Retinal pigment epithelial cell (primary cell): Measurements from ENCODE around the gene ANKRD24.

Source experiments
- DNase-seq: peaks from one replicate; pipeline ENCODE4 v3.0.0-alpha.2; 2010; ENCODE audit warnings: low read depth
- H3K4me3 ChIP-seq: 2 replicates; pipeline ENCODE4 v1.5.1; 2011; ENCODE audit warnings: mild to moderate bottlenecking, low read length, control low read depth, moderate library complexity
- TF ChIP-seq, protein P1 (sequence below): conservative IDR thresholded peaks from 2 replicates; pipeline ENCODE4 v1.5.1; 2011; ENCODE audit warnings: low read depth, low read length, control low read depth, inconsistent platforms

Gene ANKRD24

DNA sequence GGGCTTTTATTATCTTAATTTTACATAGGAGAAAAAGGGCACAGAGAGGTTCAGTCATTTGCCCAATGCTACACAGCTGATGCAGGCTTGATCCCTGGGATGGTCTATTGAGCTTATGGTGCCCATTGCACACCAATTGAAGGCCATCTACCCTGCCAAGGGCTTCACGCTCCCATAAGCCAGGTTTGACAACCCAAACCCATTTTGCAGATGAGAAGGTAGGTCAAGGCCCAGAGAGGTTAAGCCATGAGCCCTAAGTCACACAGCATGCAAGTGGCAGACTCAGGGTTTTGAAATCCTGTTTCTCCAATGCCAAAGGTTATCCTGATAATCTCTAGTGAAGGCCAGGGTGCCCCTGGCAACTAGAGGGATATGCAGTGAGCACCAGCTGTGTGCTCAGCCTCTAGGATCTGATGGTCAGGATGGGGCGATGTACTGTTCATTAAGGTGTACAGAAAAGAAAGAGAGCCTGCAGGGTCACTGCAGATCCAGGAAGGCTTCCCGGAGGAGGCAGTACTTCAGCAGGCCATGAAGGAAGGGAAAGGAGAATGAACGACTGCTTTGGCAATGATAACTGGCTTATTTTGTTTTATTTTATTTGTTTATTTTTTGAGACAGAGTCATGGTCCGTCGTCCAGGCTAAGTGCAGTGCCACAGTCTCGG lies 20.9 kb upstream of the ANKRD24 start:
- H3K4me3 ChIP-seq, result no peak overlapping the region
- TF ChIP-seq, protein P1, sequence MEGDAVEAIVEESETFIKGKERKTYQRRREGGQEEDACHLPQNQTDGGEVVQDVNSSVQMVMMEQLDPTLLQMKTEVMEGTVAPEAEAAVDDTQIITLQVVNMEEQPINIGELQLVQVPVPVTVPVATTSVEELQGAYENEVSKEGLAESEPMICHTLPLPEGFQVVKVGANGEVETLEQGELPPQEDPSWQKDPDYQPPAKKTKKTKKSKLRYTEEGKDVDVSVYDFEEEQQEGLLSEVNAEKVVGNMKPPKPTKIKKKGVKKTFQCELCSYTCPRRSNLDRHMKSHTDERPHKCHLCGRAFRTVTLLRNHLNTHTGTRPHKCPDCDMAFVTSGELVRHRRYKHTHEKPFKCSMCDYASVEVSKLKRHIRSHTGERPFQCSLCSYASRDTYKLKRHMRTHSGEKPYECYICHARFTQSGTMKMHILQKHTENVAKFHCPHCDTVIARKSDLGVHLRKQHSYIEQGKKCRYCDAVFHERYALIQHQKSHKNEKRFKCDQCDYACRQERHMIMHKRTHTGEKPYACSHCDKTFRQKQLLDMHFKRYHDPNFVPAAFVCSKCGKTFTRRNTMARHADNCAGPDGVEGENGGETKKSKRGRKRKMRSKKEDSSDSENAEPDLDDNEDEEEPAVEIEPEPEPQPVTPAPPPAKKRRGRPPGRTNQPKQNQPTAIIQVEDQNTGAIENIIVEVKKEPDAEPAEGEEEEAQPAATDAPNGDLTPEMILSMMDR, result no peak
- DNase-seq, result no peak

DNA sequence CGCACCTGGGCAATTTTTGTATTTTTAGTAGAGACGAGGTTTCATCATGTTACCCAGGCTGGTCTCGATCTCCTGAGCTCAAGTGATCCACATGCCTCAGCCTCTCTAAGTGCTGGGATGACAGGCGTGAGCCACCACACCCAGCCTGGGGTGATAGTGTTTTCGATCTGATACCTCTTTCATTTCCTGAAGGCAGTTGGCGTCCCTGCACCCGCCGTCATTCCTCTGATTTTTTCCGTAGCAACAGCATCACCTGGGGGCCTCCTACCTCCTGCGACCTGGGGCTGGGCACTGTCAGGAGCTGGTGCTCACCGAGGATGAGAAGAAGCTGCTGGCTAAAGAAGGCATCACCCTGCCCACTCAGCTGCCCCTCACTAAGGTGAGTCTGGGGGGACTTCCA lies 18.2 kb upstream of the ANKRD24 start:
- TF ChIP-seq, protein P1, result no peak
- no peak for DNase-seq

DNA sequence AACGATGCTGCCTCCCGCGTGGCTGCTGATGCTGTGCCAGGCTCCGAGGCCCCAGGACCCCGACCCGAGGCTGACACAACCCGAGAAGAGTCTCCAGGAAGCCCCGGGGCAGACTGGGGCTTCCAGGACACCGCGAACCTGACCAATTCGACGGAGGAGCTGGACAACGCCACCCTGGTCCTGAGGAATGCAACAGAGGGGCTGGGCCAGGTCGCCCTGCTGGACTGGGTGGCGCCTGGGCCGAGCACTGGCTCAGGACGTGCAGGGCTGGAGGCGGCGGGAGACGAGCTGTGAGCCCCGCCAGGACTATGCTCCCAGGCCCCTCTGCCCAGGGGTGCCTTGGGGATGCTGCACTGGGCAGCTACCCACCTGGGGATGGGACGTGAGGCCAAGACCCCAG lies 10.8 kb upstream of the ANKRD24 start:
- no peak overlapping the region for H3K4me3 ChIP-seq
- TF ChIP-seq, protein P1, result no peak
- no peak for DNase-seq

More for the DNA sequence above, 18.2 kb upstream of the ANKRD24 start:
- no peak overlapping the region for H3K4me3 ChIP-seq

DNA sequence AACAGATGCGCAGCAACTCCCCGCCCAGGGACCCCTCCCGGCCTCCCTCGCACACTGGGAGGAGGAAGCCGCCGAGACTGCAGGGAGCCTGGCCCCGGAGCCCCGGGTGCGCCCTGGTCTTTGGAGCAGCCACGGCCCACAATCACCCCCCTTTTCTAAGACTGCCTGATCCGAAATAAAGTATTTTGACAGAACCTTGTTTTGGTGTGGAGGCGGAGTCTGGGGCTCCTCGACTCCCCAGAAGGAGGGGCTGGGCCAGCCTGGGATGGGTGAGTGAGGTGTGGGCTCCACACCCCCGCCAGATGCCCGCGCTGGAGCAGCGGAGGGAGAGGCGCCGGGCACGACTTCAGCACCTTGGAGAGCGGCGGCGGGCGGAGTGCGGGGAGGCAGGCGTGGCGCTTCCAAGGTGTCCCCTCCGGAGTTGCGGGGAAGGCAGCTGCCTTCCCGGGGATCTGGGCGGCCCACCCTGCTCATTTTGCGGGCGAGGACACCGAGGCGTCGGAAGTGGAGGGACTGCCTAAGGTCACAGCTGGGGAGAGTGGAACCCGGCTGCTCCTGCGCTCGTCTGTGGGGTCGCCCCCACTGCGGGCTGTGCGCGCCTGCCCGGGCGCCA lies 9.5 kb upstream of the ANKRD24 start:
- TF ChIP-seq, protein P1, result no peak
- no peak for DNase-seq
- no peak overlapping the region for H3K4me3 ChIP-seq

DNA sequence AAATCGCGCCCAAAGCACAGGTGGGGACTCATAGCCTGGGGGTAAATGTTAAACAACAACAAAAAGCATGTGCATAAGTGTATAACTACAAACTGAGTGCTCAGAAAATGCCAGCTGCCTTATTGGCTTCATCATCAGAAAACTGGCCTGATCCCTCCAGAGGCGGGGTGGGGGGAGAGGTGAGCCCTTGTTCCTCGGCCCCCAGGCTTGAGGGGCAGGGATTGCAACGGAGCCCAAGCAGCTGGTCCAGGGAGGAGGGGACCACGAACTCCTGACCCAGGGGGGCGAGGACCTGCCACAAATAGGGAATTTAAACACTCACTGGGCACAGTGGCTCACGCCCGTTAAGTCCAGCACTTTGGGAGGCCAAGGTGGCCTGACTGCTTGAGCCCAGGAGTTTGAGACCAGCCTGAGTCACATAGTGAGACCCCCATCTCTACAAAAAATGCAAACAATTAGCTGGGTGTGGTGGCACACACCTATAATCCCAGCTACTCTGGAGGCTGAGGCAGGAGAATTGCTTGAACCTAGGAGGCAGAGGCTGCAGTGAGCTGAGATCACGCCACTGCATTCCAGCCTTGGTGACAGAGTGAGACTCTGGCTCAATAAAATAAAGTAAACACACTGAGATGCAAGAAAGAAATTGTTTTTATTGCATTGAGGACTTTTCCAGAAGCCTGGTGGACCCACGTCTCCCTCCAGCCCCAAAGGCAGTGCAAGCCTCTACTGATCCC lies 8.8 kb upstream of the ANKRD24 start:
- no peak for DNase-seq
- no peak overlapping the region for H3K4me3 ChIP-seq
- TF ChIP-seq, protein P1, result no peak

DNA sequence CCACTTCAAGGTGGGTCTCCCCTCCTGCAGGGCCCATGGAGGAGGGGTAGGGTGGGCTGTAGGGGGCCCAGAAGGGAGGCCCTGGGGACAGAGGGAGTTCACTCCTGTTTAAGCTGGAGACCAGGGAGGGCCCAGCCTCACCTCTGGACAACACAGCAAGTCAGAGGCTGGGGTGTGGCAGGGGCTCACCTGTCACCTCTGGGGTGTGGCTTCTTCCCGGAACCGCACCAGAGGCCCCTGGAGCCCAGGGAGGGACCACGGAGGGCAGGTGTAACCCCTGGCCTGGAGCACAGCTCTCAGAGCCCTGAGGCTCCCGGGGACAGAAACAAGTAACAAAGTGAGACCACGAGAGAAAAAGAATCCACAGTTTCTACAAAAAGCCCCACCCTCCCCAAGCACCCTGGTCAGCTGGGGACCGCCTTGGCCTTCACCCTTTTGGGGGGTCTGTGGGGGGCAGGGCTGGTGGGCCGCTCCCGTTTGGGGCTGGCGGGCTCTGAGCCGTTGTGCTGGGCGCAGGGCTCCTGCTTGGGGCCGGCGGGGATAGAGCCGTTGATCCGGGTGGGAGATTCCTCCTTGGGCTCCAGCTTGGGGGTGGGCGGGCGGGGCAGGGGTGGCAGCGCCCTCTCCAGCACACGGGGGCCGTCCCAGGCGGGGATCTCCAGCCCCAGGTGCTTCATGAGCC lies 8.1 kb upstream of the ANKRD24 start:
- TF ChIP-seq, protein P1, result no peak
- no peak for DNase-seq
- H3K4me3 ChIP-seq, result no peak overlapping the region
